NCI-H2196 treated with DMSO at 0.1 percent for 48 hours (cell line): ENCODE measurements around the gene JDP2.
"Not testable (repeated sequence)": the region's sequence is repeated elsewhere in the genome, so short reads cannot be mapped to it uniquely, and the experiment has no call there.

Source experiments
- DNase-seq: peaks from one replicate; lab custom pipeline; 2025; ENCODE audit not compliant: unreplicated experiment; lab: John Stamatoyannopoulos, UW

The JDP2 gene

DNA sequence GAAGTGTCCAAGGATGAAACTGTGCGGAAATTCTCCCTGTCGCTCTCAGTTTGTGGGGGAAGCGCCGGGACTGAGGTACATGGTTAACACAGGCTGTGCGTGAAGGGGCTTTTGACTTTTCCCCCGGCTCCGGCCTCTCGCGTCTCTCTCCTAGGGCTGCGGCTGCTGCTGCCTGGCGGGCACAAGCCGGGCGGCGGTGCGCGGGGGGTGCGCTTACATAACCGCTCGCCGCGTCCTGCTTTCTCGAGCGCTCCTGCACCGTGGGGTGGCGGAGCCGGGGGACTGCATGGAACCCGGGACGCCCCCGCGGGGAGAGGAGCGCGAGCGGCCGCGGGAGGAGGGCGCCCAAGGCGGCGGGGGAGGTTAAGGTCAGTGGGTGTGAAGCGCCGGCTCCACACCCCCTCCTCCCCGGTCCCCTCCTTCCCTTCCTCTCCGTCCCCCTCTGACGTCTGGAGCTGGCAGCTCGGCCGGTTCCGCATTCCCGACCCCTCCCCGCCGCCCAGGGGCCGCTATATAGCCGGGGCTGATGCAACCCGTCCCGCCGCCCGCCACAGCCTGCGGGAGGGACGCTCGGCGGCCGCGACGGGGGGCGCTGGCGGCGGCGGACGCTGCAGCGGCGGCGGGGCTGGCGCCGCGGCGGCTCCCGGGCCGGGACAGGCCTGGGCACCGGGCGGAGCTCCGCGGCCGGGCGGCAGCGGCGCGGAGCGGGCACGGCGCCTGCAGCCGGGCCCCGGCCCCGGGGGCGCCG, at the start of gene JDP2:
Gene JDP2 (plus strand): TSS at position 541 of the 748 bp plus-strand sequence. CDS start 9,899 bp downstream, outside the sequence.
- DNase-seq, result peak; percentile 16

DNA sequence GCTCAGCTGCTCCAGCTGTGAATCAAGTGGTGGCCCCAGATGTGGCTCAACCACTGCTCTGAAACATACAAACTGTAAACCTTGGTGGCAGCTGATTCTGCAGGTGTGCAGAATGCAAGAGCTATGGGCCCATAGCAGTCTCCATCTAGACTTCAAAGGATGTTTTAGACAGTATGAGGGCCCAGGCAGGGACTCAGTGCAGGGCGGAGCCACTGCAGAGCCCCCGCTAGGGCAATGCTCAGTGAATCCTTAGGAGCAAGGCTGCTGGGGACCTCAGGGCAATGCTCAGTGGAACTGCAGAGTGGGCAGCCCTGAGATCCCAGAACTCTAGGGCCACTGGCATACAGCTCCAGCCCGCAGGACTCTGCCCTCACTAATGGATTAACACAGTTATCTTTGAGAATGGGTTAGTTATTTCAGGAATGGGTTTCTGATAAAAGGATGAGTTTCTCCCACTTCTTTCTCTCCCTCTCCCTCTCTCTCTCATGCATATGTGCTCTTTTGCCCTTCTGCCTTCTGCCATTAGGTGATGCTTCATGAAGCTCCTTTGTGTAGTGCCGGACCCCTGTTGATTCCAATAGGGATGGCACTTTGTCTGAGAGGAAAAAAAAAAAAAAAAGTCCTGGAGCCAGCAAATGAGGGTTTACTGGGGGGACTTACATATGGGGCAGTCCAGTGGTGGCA, 48.4 kb upstream of the JDP2 start:
- no peak for DNase-seq

- no peak for DNase-seq
Measured at GRCh38 chr14:75379930-75380270, 47.9 kb upstream of the JDP2 start.

- no peak for DNase-seq
Measured at GRCh38 chr14:75380656-75381055, 47.2 kb upstream of the JDP2 start.

- no peak for DNase-seq
Measured at GRCh38 chr14:75381642-75382041, 46.2 kb upstream of the JDP2 start.

GRCh38 chr14:75383219-75383618, 44.6 kb upstream of the JDP2 start:
- DNase-seq, result not testable (repeated sequence)

DNA sequence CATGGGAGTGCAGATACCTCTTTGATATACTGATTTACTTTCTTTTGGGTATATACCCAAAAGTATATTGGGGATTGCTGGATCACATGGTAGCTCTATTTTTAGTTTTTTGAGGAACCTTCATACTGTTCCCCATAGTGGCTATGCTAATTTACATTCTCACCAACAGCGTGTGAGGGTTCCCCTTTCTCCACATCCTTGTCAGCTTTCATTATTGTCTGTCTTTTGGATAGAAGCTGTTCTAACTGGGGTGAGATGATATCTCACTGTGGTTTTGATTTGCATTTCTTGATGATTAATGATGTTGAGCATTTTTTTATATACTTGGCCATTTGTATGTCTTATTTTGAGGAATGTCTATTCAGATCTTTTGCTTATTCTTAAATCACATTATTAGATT, 44.1 kb upstream of the JDP2 start:
- DNase-seq, result no peak

GRCh38 chr14:75389679-75390078, 38.1 kb upstream of the JDP2 start:
- DNase-seq, result no peak

DNA sequence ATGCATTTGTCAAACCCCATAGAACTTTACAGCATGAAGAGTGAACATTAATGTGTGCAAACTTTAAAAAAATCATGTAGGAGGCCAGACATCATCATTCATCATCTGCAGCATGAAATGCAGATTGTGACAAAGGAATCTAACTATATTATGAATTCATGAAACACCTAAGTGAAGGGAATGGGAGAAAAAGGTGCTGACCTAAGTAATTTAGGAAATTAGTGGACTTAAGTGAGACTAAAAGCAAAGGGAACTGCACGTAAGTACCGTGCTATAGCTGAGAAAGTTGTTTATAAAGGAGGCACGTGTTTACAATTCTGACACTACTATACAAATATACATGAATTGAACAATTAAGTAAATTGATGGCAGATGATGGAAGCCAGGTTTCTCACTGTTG, 37.6 kb upstream of the JDP2 start:
- no peak for DNase-seq

DNA sequence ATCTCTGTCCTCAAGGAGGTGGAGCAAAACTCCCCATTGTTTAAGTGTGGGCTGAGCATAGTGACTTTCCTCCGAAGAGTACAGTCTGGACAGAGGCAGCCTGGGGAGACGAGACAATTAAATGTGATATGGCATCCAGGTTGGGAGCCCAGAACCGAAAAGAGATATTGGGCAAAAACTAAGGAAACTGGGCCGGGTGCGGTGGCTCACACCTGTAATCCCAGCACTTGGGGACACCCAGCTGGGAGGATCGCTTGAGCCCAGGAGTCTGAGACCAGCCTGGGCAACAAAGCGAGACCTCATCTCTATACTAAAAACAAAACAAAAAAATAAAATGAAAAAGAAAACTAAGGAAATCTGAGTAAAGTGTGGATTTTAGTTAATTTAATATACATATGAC, 35.9 kb upstream of the JDP2 start:
- no peak for DNase-seq

DNA sequence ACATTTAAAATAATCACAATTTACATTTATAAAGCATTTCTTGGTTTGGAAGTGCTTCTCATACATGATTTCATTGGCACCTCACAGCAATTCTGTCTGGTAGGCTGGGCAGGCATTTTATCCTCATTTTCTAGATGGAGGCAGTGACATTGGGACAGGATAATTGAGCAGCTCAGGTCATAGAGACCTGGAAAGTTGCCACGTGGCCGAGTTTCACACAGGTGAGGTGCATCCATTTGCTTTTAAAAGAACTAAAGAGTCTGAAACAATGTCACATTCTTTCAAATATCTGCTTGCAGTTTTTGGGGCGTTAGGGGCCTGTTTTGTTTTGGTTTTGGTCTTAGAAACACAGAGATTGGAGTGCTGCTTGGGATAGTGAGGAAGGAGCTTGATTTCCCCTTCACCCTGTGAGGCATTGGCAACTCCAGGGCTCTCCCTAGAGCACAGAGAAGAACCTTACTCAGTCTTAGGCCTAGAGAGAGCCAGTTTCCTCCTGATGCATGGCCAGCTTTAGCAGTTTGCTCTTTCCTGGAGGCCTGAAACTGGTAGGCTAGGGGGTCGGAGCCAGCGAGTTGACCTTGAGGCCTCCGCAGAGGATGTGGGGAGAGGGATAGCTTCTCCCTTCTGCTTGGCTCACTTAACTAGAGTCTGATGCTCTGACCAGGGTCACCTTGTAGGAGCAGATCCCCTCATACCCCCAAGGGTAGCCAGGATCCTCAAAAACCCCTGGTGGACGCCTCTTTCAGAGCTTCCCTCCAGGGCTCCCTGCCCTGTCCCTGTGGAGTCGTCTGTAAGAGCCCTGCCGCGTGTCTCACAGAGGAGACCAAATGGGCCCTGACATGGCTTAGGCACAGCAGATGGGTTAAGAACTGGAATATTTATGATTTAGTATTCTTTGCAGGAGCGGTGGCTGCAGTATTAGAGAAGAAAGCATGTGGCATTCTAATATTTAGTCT, 34.9 kb upstream of the JDP2 start:
- no peak for DNase-seq

DNA sequence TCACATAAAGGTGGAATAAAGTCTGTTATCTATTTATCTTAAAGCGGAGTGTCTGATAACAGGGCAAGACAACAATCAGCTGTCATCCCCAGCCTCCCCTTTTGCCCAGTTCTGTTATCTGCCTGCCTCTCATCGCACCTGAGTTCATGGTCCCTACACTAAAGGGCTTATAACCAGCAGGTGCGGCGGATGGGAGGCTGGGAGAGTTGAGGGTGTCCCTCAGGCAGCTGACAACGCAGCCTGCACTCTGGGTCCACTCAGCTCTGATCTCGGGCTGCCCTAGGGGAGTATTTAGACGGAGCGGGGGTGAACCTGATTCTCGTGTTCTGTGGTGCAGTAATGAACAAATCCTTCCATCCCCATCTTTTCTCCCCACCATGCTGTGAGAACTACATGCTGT, 34.0 kb upstream of the JDP2 start:
- DNase-seq, result no peak

DNA sequence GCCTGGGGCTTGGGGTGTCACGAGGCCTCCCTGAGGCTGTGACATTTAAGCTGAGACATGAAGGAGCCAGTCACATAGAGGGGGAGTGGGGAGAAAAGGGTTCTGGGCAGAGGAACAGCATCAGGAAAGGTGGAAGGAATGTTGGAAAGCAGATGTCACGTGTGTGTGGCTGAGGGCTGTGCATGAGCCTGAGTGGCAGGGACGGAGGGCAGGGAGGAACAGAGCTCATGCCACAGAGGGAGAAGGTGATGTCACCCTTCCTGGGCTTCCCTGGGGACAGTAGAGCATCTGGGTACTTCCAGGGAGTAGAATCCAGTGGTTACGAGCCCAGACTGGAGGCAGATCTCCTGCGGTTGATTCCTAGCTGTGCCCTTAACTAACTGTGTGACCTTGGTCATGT, 32.0 kb upstream of the JDP2 start:
- DNase-seq, result no peak

DNA sequence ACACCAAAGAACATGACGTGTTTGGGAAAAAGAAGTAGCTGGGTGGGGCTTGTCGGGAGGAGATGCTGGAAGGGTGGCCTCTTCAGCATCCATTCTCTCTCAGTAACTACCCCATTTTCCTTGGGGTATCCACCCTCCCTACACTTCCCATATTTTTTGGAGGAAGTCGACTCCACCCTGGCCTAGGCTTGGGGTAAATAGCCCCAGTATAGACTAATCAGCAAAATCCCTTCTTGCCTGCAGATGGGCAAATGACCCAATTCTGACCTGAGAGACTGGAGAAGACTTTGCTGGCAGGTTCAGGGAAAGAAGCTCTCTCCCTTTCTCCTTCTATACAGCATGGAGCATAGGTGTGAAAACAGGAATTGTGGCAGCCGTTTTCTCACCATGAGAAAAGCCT, 28.5 kb upstream of the JDP2 start:
- DNase-seq, result no peak

DNA sequence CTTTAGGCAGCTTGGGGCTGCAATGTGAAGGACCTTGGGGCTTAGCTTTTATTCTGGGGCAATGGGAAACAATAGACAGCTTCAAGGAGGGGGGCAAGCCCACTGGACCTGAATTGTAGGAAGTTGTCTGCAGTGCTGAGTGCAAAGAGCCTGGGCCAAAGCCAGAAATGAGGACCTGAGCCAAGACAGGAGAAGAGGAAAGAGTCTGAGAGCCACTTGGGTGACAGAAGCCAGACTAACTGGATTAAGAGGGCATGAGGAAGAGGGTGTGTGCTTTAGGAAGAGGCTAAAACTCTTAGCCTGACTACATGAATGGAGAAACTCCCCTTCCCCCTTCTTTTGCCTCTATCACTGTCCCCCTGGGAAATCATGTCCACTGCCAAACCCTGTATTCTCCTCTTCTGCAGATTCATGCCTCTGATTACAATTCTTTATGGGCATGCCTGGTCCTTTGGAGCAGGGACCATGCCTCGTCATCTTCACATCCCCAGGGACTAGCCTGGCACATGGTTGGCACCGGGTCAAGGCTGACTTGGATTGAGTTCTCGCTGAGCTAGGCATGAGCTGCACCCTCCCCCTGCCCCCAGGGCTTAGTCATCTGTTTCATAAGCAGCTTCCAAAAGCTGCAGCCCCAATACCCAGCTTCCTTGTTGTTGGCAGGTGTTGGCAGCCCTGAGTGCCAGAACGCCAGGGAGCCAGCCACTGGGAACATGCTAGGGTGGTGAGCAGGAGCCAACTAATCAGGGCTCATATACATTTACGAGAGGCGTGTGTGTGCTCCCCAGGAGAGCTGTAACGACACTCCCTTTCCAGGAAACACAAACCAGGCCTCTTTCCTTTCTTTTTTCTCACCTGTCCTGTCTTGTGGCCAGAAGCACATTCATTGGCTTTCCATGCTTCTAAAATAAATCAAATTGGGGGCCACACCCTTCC, 27.7 kb upstream of the JDP2 start:
- peak; percentile 97 for DNase-seq

DNA sequence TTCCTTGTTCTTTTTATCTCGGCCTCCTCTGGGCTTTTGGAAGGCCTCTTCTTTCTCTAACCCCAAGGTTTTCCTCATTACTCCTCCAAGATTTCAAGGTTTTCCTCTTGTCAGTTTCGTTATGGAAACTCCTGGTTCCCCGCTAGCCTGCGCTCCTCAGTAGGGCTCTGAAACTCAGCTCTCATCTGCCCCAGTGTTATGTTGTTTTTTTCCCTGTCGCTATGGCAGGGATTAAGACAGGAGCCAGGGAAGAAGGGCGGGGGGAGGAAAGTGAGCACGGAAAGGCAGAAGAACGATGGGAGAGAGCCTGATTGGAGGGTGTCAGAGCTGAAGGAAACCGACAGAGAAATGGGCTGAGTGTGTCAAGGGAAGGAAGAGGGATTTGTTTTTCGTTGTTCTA, 26.5 kb upstream of the JDP2 start:
- DNase-seq, result no peak

- DNase-seq, result no peak
Measured at GRCh38 chr14:75402867-75403413, 24.9 kb upstream of the JDP2 start.

DNA sequence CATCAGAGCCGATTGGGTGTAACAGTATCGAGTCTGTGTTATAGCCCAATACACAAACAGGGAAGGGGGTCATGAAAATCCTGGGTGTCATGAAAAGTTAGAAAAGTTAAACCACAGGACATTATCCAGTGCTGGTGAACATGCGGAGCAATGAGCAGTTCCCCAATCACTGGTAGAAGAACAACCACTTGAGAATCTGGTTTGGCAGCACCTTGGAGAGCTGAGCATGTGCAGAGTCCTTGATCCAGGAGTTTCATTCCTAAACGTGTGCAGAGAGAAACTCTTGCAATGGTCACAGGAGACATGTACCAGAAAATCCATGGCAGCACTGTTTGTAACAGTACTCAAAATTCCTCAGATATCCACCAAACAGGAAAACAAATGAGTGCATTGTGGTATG, 23.0 kb upstream of the JDP2 start:
- DNase-seq, result no peak

GRCh38 chr14:75406102-75406501, 21.7 kb upstream of the JDP2 start:
- no peak for DNase-seq

GRCh38 chr14:75406856-75407255, 21.0 kb upstream of the JDP2 start:
- DNase-seq, result no peak
